ENCODE results near the gene ACTG2. TPM values are rescaled to one million over a fixed set of nuclear protein-coding genes. Genes with fewer than 3 reads are reported as not detected.

ACTG2 gene
- total and polyA plus RNA-seq, 2 donors (not counting 1 experiment from before 2014, with no cell fraction given), result not detected

- intact Hi-C loops (cut with micrococcal nuclease), result no loop called here
- H3K9me3 Mint-ChIP-seq (ENCODE audit: insufficient read depth), result no peaks in the 10 kb centered on the region
- no peaks in the 10 kb centered on the region for H3K4me1 ChIP-seq (ENCODE audit: control insufficient read depth in 2 of 2, insufficient read depth in 2 of 2, low read length in 2 of 2)
Measured at GRCh38 chr2:73915437-73915993, 22.7 kb downstream of the ACTG2 start.

DNA sequence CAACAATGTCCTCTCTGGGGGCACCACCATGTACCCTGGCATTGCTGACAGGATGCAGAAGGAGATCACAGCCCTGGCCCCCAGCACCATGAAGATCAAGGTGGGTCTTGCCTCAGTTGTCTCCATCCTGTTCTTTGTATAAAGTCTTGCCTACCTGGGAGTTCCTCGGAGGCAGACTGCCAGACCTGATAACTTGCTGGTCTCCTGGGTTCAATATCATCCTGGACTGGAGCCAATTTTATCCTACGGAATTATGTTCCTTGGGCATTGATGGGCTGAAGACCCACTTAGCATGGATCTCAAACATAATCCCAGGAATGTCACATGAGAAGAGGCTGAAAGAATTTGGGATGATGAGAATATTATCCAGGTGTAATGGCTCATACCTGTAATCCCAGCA is 23.9 kb downstream of the ACTG2 start:
- Histone ChIP-seq H3K9me3 (ENCODE audit: control extremely low read depth in 1 of 3, control insufficient read depth in 2 of 3, insufficient read depth in 1 of 3, low read length in 2 of 3) (no peaks in the 10 kb centered on the region), H3K9ac (ENCODE audit: low read length) (no peak overlapping the region), H2AFZ (ENCODE audit: insufficient read depth, low read depth, low read length, poor library complexity, severe bottlenecking) (no peak overlapping the region), H3K4me3 (ENCODE audit: control extremely low read depth in 1 of 5, extremely low read depth in 1 of 5, insufficient read depth in 1 of 5, low read depth in 2 of 5, low read length in 4 of 5) (no peak overlapping the region), H3K79me2 (ENCODE audit: control insufficient read depth, insufficient read depth, low read length) (no peaks in the 10 kb centered on the region), H4K20me1 (ENCODE audit: control insufficient read depth, insufficient read depth, low read length, poor library complexity, severe bottlenecking) (no peaks in the 10 kb centered on the region), H3K36me3 (replicated peaks in 1 of 2; ENCODE audit: control extremely low read depth in 1 of 2, control insufficient read depth in 1 of 2, extremely low read depth in 1 of 2, insufficient read depth in 2 of 2, low read length in 1 of 2) (no peaks in the 10 kb centered on the region), H3K27me3 (replicated peaks in 1 of 4; ENCODE audit: control extremely low read depth in 1 of 4, control insufficient read depth in 3 of 4, insufficient read depth in 4 of 4, low read length in 3 of 4) (no peaks in the 10 kb centered on the region), H3K4me2 (replicated peaks; ENCODE audit: low read depth, low read length, poor library complexity, severe bottlenecking) (no peak overlapping the region), H3K4me1 (ENCODE audit: control insufficient read depth in 2 of 2, insufficient read depth in 2 of 2, low read length in 2 of 2) (no peaks in the 10 kb centered on the region), H3K27ac (ENCODE audit: low read length in 2 of 2) (no peak overlapping the region)
- POLR2A ChIA-PET, result no interaction called here
- DNase-seq (no peak), ATAC-seq (ENCODE audit: low read depth) (no peak)
- H3K27ac Mint-ChIP-seq, result no peak overlapping the region
- H3K4me1 Mint-ChIP-seq, result no peaks in the 10 kb centered on the region
- no peak overlapping the region for H3K4me3 Mint-ChIP-seq
- H3K27me3 Mint-ChIP-seq, result no peaks in the 10 kb centered on the region
- no CpG with 5 or more reads among the region's 2 CpGs for WGBS (ENCODE audit: insufficient coverage)
- H3K9me3 Mint-ChIP-seq (ENCODE audit: insufficient read depth), result no peaks in the 10 kb centered on the region
- CTCF ChIA-PET, result no interaction called here
- TF ChIP-seq, protein P1, sequence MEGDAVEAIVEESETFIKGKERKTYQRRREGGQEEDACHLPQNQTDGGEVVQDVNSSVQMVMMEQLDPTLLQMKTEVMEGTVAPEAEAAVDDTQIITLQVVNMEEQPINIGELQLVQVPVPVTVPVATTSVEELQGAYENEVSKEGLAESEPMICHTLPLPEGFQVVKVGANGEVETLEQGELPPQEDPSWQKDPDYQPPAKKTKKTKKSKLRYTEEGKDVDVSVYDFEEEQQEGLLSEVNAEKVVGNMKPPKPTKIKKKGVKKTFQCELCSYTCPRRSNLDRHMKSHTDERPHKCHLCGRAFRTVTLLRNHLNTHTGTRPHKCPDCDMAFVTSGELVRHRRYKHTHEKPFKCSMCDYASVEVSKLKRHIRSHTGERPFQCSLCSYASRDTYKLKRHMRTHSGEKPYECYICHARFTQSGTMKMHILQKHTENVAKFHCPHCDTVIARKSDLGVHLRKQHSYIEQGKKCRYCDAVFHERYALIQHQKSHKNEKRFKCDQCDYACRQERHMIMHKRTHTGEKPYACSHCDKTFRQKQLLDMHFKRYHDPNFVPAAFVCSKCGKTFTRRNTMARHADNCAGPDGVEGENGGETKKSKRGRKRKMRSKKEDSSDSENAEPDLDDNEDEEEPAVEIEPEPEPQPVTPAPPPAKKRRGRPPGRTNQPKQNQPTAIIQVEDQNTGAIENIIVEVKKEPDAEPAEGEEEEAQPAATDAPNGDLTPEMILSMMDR (IDR thresholded peaks at IDR 0.05), result no peak
- no peak for TF ChIP-seq EZH2 (IDR thresholded peaks at IDR 0.05; ENCODE audit: borderline replicate concordance, insufficient read depth, low read depth, low read length, poor library complexity, severe bottlenecking)
- intact Hi-C loops (cut with micrococcal nuclease), result no loop called here

More at GRCh38 chr2:73915437-73915993, 22.7 kb downstream of the ACTG2 start:
- Mint-ChIP-seq H3K4me3 (no peak overlapping the region), H3K4me1 (no peaks in the 10 kb centered on the region), H3K27me3 (no peaks in the 10 kb centered on the region), H3K27ac (no peak overlapping the region)
- no peak for DNase-seq
- TF ChIP-seq, protein P1 (IDR thresholded peaks at IDR 0.05), result no peak
- no peak for TF ChIP-seq EZH2 (IDR thresholded peaks at IDR 0.05; ENCODE audit: borderline replicate concordance, insufficient read depth, low read depth, low read length, poor library complexity, severe bottlenecking)
- no peak overlapping the region for H3K4me2 ChIP-seq (replicated peaks; ENCODE audit: low read depth, low read length, poor library complexity, severe bottlenecking)
- POLR2A ChIA-PET, result no interaction called here
- WGBS (ENCODE audit: insufficient coverage), result 96% methylated on average over 3 of the region's 5 CpGs
- ATAC-seq (ENCODE audit: low read depth), result no peak
- no peaks in the 10 kb centered on the region for H3K9me3 ChIP-seq (ENCODE audit: control extremely low read depth in 1 of 3, control insufficient read depth in 2 of 3, insufficient read depth in 1 of 3, low read length in 2 of 3)
- CTCF ChIA-PET, result no interaction called here
- H2AFZ ChIP-seq (ENCODE audit: insufficient read depth, low read depth, low read length, poor library complexity, severe bottlenecking), result no peak overlapping the region
- H4K20me1 ChIP-seq (ENCODE audit: control insufficient read depth, insufficient read depth, low read length, poor library complexity, severe bottlenecking), result no peaks in the 10 kb centered on the region
- H3K79me2 ChIP-seq (ENCODE audit: control insufficient read depth, insufficient read depth, low read length), result no peaks in the 10 kb centered on the region
- no peak overlapping the region for H3K9ac ChIP-seq (ENCODE audit: low read length)
- no peak overlapping the region for H3K27ac ChIP-seq (ENCODE audit: low read length in 2 of 2)
- H3K4me3 ChIP-seq (ENCODE audit: control extremely low read depth in 1 of 5, extremely low read depth in 1 of 5, insufficient read depth in 1 of 5, low read depth in 2 of 5, low read length in 4 of 5), result no peak overlapping the region
- H3K27me3 ChIP-seq (replicated peaks in 1 of 4; ENCODE audit: control extremely low read depth in 1 of 4, control insufficient read depth in 3 of 4, insufficient read depth in 4 of 4, low read length in 3 of 4), result no peaks in the 10 kb centered on the region
- no peaks in the 10 kb centered on the region for H3K36me3 ChIP-seq (replicated peaks in 1 of 2; ENCODE audit: control extremely low read depth in 1 of 2, control insufficient read depth in 1 of 2, extremely low read depth in 1 of 2, insufficient read depth in 2 of 2, low read length in 1 of 2)

Measured in B cell (primary cell).